Lung (tissue), 12 donors: ENCODE measurements around the gene WWC2. TPM values are rescaled to one million over a fixed set of nuclear protein-coding genes. Genes with fewer than 3 reads are reported as not detected.
"Not testable (repeated sequence)": the region's sequence is repeated elsewhere in the genome, so short reads cannot be mapped to it uniquely, and the experiment has no call there.

Experiments used
- ATAC-seq: fragments of 200-7000 bp; cut with Tn5 transposase; one replicate; pipeline ENCODE4 v1.9.1; 2020; ENCODE audit warnings: moderate number of reproducible peaks; ENCODE audit not compliant: insufficient read depth, low FRiP score
- DNase-seq, 3 donors: peaks; one replicate each; pipeline ENCODE4 v3.0.0-alpha.2; 2013 to 2017
- H3K27ac ChIP-seq, 2 donors: one replicate each; pipeline ENCODE4 v1.5.1; 2013; ENCODE audit warnings: mild to moderate bottlenecking in 2 of 2, moderate library complexity in 2 of 2, control low read depth in 1 of 2, inconsistent platforms in 1 of 2, low read depth in 1 of 2, low read length in 1 of 2
- H3K27me3 ChIP-seq, 3 donors: one replicate each; pipeline ENCODE4 v1.5.1; 2013; ENCODE audit warnings: low read length in 2 of 3; ENCODE audit not compliant: control insufficient read depth in 3 of 3, insufficient read depth in 3 of 3
- H3K36me3 ChIP-seq, 4 donors: one replicate each; pipeline ENCODE4 v1.5.1; 2013; ENCODE audit warnings: low read length in 4 of 4, mild to moderate bottlenecking in 1 of 4, moderate library complexity in 1 of 4; ENCODE audit not compliant: control insufficient read depth in 4 of 4, insufficient read depth in 4 of 4
- H3K4me1 ChIP-seq, 5 donors: one replicate each; pipeline ENCODE4 v1.5.1; 2013; ENCODE audit warnings: low read length in 5 of 5, mild to moderate bottlenecking in 2 of 5, moderate library complexity in 1 of 5; ENCODE audit not compliant: control insufficient read depth in 5 of 5, insufficient read depth in 5 of 5
- H3K4me3 ChIP-seq: one replicate; pipeline ENCODE4 v1.5.1; 2013; ENCODE audit warnings: mild to moderate bottlenecking, control low read depth, moderate library complexity
- H3K9ac ChIP-seq, 2 donors: one replicate each; pipeline ENCODE4 v1.5.1; 2013; ENCODE audit warnings: low read length in 2 of 2, control low read depth in 1 of 2; ENCODE audit not compliant: insufficient read depth in 1 of 2
- H3K9me3 ChIP-seq, 4 donors: one replicate each; pipeline ENCODE4 v1.5.1; 2013; ENCODE audit warnings: low read length in 3 of 4, mild to moderate bottlenecking in 1 of 4, moderate library complexity in 1 of 4; ENCODE audit not compliant: control insufficient read depth in 4 of 4, insufficient read depth in 3 of 4
- WGBS, 2 donors: extraction: QIAGEN DNeasy Blood & Tissue Kit; methylation state at CpG; one replicate each; pipeline ENCODE4 v1.1.7; 2013; 5-methylcytosine and 5-hydroxymethylcytosine counted together
- polyA plus RNA-seq, 2 donors: library from polyadenylated mRNA; stranded (reverse); fragments of 200-250 nt; gene quantifications; one replicate each; pipeline ENCODE4 v1.2.1, GENCODE V29; 2013
- total RNA-seq, 2 donors: library from RNA; depleted of rRNA in 1 of 2; stranded (reverse); fragments of >200 nt in 1 of 2; gene quantifications; one replicate each; pipeline ENCODE4 v1.2.1, GENCODE V29; 2014 to 2021
- TF ChIP-seq, protein P1 (sequence below): IDR thresholded peaks from 2 replicates; pipeline ENCODE4 v1.5.1; 2012; ENCODE audit warnings: mild to moderate bottlenecking; ENCODE audit errors: control extremely low read depth, extremely low read depth
- donor health status: control.
- donor health status: control.
- donor health status: Bipolar disorder and iron deficiency.
- donor health status: healthy.
- donor health status: DM: yes; HTN: yes; CAD: no.

WWC2 gene
- total and polyA plus RNA-seq, 4 donors = 15.6 to 124 (median 45.2) TPM

GRCh38 chr4:183118141-183118540, 19.1 kb downstream of the WWC2 start:
- H3K4me3 ChIP-seq = no peak overlapping the region
- H3K9me3 ChIP-seq = no peaks in the 10 kb centered on the region
- H3K9ac ChIP-seq = no peak overlapping the region
- H3K4me1 ChIP-seq = peaks cover 0 to 13% (median 5%) of the 10 kb centered on the region in 5 donors
- TF ChIP-seq, protein P1, sequence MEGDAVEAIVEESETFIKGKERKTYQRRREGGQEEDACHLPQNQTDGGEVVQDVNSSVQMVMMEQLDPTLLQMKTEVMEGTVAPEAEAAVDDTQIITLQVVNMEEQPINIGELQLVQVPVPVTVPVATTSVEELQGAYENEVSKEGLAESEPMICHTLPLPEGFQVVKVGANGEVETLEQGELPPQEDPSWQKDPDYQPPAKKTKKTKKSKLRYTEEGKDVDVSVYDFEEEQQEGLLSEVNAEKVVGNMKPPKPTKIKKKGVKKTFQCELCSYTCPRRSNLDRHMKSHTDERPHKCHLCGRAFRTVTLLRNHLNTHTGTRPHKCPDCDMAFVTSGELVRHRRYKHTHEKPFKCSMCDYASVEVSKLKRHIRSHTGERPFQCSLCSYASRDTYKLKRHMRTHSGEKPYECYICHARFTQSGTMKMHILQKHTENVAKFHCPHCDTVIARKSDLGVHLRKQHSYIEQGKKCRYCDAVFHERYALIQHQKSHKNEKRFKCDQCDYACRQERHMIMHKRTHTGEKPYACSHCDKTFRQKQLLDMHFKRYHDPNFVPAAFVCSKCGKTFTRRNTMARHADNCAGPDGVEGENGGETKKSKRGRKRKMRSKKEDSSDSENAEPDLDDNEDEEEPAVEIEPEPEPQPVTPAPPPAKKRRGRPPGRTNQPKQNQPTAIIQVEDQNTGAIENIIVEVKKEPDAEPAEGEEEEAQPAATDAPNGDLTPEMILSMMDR = no peak
- no peak overlapping the region for H3K27ac ChIP-seq
- WGBS, 2 donors = 72 to 75% methylated on average over 2 of the region's 2 CpGs
- no peaks in the 10 kb centered on the region for H3K36me3 ChIP-seq
- ATAC-seq (no peak), DNase-seq (no peak)
- H3K27me3 ChIP-seq = no peaks in the 10 kb centered on the region

- ATAC-seq (peak; percentile 51), DNase-seq (peak in 2 of 3 donors; percentile 39 to 54)
- Histone ChIP-seq H3K27me3 (no peaks in the 10 kb centered on the region), H3K27ac (no peak overlapping the region), H3K4me1 (peaks cover 0 to 13% (median 3%) of the 10 kb centered on the region in 5 donors), H3K4me3 (no peak overlapping the region), H3K9me3 (no peaks in the 10 kb centered on the region), H3K9ac (no peak overlapping the region), H3K36me3 (no peaks in the 10 kb centered on the region)
- TF ChIP-seq, protein P1 = no peak
- 41 to 74% methylated on average over 3 of the region's 3 CpGs for WGBS, 2 donors
Measured at GRCh38 chr4:183118585-183118984, 19.5 kb downstream of the WWC2 start.

- DNase-seq, H3K27ac ChIP-seq, H3K36me3 ChIP-seq, H3K27me3 ChIP-seq, ATAC-seq, H3K9ac ChIP-seq, H3K9me3 ChIP-seq, H3K4me3 ChIP-seq: not testable (repeated sequence)
- 95% methylated on average over 12 of the region's 12 CpGs for WGBS, 2 donors
- H3K4me1 ChIP-seq = peaks cover 0 to 16% (median 4%) of the 10 kb centered on the region in 5 donors
Measured at GRCh38 chr4:183121660-183122059, 22.6 kb downstream of the WWC2 start.

- no peak overlapping the region for H3K4me3 ChIP-seq
- no peak for ATAC-seq
Measured at GRCh38 chr4:183124228-183124627, 25.2 kb downstream of the WWC2 start.

More at GRCh38 chr4:183124228-183124627, 25.2 kb downstream of the WWC2 start:
- DNase-seq = no peak
- H3K9me3 ChIP-seq = no peaks in the 10 kb centered on the region
- no peaks in the 10 kb centered on the region for H3K27me3 ChIP-seq
- no peak overlapping the region for H3K9ac ChIP-seq
- H3K36me3 ChIP-seq = no peaks in the 10 kb centered on the region
- no peak overlapping the region for H3K27ac ChIP-seq
- TF ChIP-seq, protein P1 = no peak
- peaks cover 0 to 12% (median 0%) of the 10 kb centered on the region in 5 donors for H3K4me1 ChIP-seq
- 76 to 79% methylated on average over 3 of the region's 3 CpGs for WGBS, 2 donors
